ENCODE data around the gene KATNAL1. TPM values are rescaled to one million over a fixed set of nuclear protein-coding genes. Genes with fewer than 3 reads are reported as not detected.

The KATNAL1 gene
- total RNA-seq: 8.6 TPM

GRCh38 chr13:30307194-30307970 lies at the start of gene KATNAL1:
Gene KATNAL1 (minus strand): TSS chr13:30307551. CDS start chr13:30283777, 23,774 bp downstream.
- peak in 2 of 3 donors; percentile 80 to 82 for DNase-seq (ENCODE audit: low read depth in 2 of 3, low spot score in 2 of 3)

GRCh38 chr13:30355839-30356238 lies 48.5 kb upstream of the KATNAL1 start:
- DNase-seq (ENCODE audit: low read depth in 2 of 3, low spot score in 2 of 3): no peak

GRCh38 chr13:30355384-30355699 lies 48.0 kb upstream of the KATNAL1 start:
- DNase-seq (ENCODE audit: low read depth in 2 of 3, low spot score in 2 of 3): peak in 2 of 3 donors; percentile 75 to 85

GRCh38 chr13:30354493-30355383 lies 47.4 kb upstream of the KATNAL1 start:
- DNase-seq (ENCODE audit: low read depth in 2 of 3, low spot score in 2 of 3): peak in 1 of 3 donors; percentile 33

- DNase-seq (ENCODE audit: low read depth in 2 of 3, low spot score in 2 of 3): no peak
Measured at GRCh38 chr13:30353471-30354215, 46.3 kb upstream of the KATNAL1 start.

- no peak for DNase-seq (ENCODE audit: low read depth in 2 of 3, low spot score in 2 of 3)
Measured at GRCh38 chr13:30353060-30353459, 45.7 kb upstream of the KATNAL1 start.

GRCh38 chr13:30352121-30352520 lies 44.8 kb upstream of the KATNAL1 start:
- DNase-seq (ENCODE audit: low read depth in 2 of 3, low spot score in 2 of 3): no peak

GRCh38 chr13:30346789-30347167 lies 39.4 kb upstream of the KATNAL1 start:
- DNase-seq (ENCODE audit: low read depth in 2 of 3, low spot score in 2 of 3): no peak

GRCh38 chr13:30346153-30346788 lies 38.9 kb upstream of the KATNAL1 start:
- DNase-seq (ENCODE audit: low read depth in 2 of 3, low spot score in 2 of 3): peak in 1 of 3 donors; percentile 57

GRCh38 chr13:30345426-30346100 lies 38.2 kb upstream of the KATNAL1 start:
- DNase-seq (ENCODE audit: low read depth in 2 of 3, low spot score in 2 of 3): no peak

GRCh38 chr13:30341815-30342570 lies 34.6 kb upstream of the KATNAL1 start:
- no peak for DNase-seq (ENCODE audit: low read depth in 2 of 3, low spot score in 2 of 3)

GRCh38 chr13:30340331-30341250 lies 33.2 kb upstream of the KATNAL1 start:
- DNase-seq (ENCODE audit: low read depth in 2 of 3, low spot score in 2 of 3): no peak

- DNase-seq (ENCODE audit: low read depth in 2 of 3, low spot score in 2 of 3): no peak
Measured at GRCh38 chr13:30339738-30340330, 32.5 kb upstream of the KATNAL1 start.

- no peak for DNase-seq (ENCODE audit: low read depth in 2 of 3, low spot score in 2 of 3)
Measured at GRCh38 chr13:30338952-30339351, 31.6 kb upstream of the KATNAL1 start.

GRCh38 chr13:30338331-30338851 lies 31.0 kb upstream of the KATNAL1 start:
- no peak for DNase-seq (ENCODE audit: low read depth in 2 of 3, low spot score in 2 of 3)

GRCh38 chr13:30337061-30337610 lies 29.8 kb upstream of the KATNAL1 start:
- DNase-seq (ENCODE audit: low read depth in 2 of 3, low spot score in 2 of 3): no peak

GRCh38 chr13:30334663-30335386 lies 27.5 kb upstream of the KATNAL1 start:
- peak in 1 of 3 donors; percentile 43 for DNase-seq (ENCODE audit: low read depth in 2 of 3, low spot score in 2 of 3)

Measured in hematopoietic multipotent progenitor cell (in vitro differentiated cells).